NCI-H748 treated with DMSO at 0.1 percent for 48 hours (cell line): ENCODE results near the gene MTUS2.

Experiments
- DNase-seq: peaks from one replicate; lab custom pipeline; 2025; lab: John Stamatoyannopoulos, UW

The MTUS2 gene

GRCh38 chr13:28859069-28859468 lies 38.9 kb downstream of the MTUS2 start:
- DNase-seq: no peak

- DNase-seq: no peak
Measured at GRCh38 chr13:28859717-28860116, 39.6 kb downstream of the MTUS2 start.

- no peak for DNase-seq
Measured at GRCh38 chr13:28864544-28864943, 44.4 kb downstream of the MTUS2 start.

GRCh38 chr13:28865149-28865744 lies 45.1 kb downstream of the MTUS2 start:
- no peak for DNase-seq

- DNase-seq: no peak
Measured at GRCh38 chr13:28865951-28866350, 45.8 kb downstream of the MTUS2 start.

- DNase-seq: no peak
Measured at GRCh38 chr13:28866932-28867331, 46.8 kb downstream of the MTUS2 start.

- no peak for DNase-seq
Measured at GRCh38 chr13:28867564-28867963, 47.4 kb downstream of the MTUS2 start.

GRCh38 chr13:28872427-28873176 lies 52.5 kb downstream of the MTUS2 start:
- no peak for DNase-seq

- no peak for DNase-seq
Measured at GRCh38 chr13:28875846-28876615, 55.9 kb downstream of the MTUS2 start.

GRCh38 chr13:28877408-28877807 lies 57.3 kb downstream of the MTUS2 start:
- DNase-seq: no peak

- DNase-seq: peak; percentile 61
Measured at GRCh38 chr13:28885181-28885580, 65.0 kb downstream of the MTUS2 start.

GRCh38 chr13:28889086-28889732 lies 69.1 kb downstream of the MTUS2 start:
- DNase-seq: no peak

- no peak for DNase-seq
Measured at GRCh38 chr13:28890712-28891111, 70.6 kb downstream of the MTUS2 start.

- DNase-seq: no peak
Measured at GRCh38 chr13:28918030-28918429, 97.9 kb downstream of the MTUS2 start.

GRCh38 chr13:28922341-28922740 lies 102.2 kb downstream of the MTUS2 start:
- DNase-seq: no peak

GRCh38 chr13:28935104-28935503 lies 115.0 kb downstream of the MTUS2 start:
- DNase-seq: no peak

- no peak for DNase-seq
Measured at GRCh38 chr13:28942906-28943305, 122.8 kb downstream of the MTUS2 start.

- DNase-seq: no peak
Measured at GRCh38 chr13:28953714-28954418, 133.7 kb downstream of the MTUS2 start.

- DNase-seq: no peak
Measured at GRCh38 chr13:28954419-28954725, 134.2 kb downstream of the MTUS2 start.

GRCh38 chr13:28954810-28955209 lies 134.7 kb downstream of the MTUS2 start:
- no peak for DNase-seq

GRCh38 chr13:28955264-28955966 lies 135.3 kb downstream of the MTUS2 start:
- DNase-seq: no peak
